ENCODE measurements around the gene SOX6.

Gene SOX6

GRCh38 chr11:16266021-16266420 is 90.3 kb downstream of the SOX6 start:
- DNase-seq (ENCODE audit: low read depth), result no peak

- no peak for DNase-seq (ENCODE audit: low read depth)
Measured at GRCh38 chr11:16265022-16265421, 91.3 kb downstream of the SOX6 start.

GRCh38 chr11:16262645-16262955 is 93.7 kb downstream of the SOX6 start:
- no peak for DNase-seq (ENCODE audit: low read depth)

DNA sequence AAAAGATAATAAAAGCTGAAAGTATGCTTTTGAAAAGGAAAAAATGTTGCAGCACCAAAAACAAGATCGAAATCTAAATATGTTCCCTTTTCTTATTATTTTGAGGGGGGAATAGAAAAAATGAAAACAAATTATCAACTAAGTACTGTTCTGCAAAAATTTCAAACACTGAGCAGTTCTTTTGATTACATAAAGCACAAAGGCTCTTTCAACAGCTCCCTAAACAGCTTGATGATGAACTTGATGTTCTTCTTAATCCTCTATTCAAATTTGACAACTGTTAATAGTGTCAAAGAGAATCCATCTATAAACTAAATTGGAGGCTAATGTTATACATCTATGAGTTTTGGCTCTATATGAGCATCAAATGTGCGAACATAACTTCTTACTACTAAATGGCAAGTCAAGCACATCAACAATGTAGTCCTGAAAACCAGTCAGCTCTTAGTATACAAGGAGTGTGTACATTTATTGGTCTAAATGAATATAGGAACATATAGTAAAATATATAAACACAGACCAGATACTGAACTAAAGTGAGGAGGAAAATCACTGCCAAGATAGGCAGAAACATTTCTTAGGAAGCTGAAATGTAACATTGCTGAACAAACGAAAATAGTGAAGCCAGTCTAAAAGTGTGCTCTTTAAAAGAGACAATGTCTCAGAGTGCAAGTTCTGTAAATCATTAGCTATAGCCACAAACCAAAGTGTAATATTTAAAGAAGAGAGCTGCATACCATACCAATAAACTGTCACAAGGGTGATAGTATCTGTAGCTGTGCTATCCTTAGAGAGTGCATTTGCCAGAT is 94.3 kb downstream of the SOX6 start:
- no peak for DNase-seq (ENCODE audit: low read depth)

DNA sequence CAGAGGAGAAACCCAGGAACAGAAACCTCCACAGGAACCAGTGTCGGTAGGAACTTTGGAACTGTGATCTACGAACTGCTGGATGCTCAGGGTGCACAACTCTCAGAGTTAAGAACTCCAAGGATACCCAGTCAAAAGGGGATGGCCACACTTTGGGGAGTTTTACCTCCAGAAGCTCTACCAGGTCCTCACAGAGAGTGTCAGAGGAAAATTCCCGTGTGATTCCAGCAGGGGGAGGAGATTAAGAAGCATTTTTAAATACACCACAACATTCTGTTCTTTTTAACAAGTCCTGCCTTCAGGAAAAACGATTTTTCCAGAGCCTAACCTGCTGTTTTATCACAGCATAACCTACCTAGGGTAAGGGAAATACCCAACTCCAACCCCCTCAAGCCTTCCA is 104.0 kb downstream of the SOX6 start:
- DNase-seq (ENCODE audit: low read depth), result no peak

GRCh38 chr11:16248248-16248647 is 108.1 kb downstream of the SOX6 start:
- no peak for DNase-seq (ENCODE audit: low read depth)

- no peak for DNase-seq (ENCODE audit: low read depth)
Measured at GRCh38 chr11:16242806-16243205, 113.5 kb downstream of the SOX6 start.

- no peak for DNase-seq (ENCODE audit: low read depth)
Measured at GRCh38 chr11:16240687-16241086, 115.7 kb downstream of the SOX6 start.

- no peak for DNase-seq (ENCODE audit: low read depth)
Measured at GRCh38 chr11:16239141-16240105, 116.9 kb downstream of the SOX6 start.

DNA sequence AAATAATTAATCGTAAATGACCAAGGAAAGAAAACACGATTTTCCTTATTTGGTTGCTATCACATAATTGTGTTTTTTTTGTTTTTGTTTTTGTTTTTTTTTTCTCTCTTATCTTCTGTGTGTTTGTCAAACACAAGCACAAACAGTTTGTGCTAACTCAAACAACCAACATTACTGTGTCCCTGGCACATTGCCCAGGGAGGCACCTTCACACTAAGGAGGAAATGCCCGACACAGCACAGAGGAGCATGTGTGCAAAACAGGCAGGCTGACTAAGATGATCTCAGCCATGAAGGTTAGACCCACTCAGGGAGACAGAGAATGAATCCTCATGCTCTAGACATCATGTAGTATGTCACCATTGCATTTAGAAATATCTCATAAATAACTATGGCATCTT is 130.1 kb downstream of the SOX6 start:
- no peak for DNase-seq (ENCODE audit: low read depth)

DNA sequence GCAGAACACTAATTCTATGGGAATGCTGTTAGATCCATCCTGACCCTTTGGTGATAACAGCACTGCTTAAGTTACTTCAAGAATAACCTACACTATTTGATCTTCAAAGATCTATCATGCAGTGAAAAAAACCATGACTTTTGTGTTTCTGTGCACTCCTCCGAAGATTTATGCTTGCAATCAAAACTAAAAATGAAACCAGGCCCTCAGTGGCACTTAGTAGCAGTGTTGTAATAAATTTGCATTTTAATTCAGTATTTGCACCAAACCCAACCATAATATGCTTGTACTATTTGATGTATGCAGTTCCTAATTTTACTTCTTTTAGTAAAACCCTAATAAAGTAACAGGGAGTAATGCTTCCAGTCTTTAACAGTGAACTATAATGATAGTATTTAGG is 130.7 kb downstream of the SOX6 start:
- DNase-seq (ENCODE audit: low read depth), result no peak

DNA sequence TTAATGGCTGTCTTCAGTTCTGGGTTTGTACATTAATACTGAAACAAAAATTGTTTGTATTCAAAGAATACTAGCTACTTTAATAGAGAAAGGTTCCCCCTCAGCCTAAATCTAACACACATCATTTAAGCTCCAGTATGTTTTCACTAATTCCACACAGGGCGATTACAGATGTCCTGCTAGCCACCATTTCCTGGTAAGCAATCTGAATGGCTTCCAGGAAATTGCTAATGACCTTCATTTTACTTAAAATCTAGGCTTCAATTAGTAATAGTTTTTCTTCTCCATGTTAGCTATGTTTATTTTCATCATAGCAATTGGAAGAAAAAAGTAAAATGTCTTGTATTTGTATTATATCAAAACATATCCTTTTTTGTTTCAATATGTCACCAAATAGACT is 132.8 kb downstream of the SOX6 start:
- DNase-seq (ENCODE audit: low read depth), result no peak

DNA sequence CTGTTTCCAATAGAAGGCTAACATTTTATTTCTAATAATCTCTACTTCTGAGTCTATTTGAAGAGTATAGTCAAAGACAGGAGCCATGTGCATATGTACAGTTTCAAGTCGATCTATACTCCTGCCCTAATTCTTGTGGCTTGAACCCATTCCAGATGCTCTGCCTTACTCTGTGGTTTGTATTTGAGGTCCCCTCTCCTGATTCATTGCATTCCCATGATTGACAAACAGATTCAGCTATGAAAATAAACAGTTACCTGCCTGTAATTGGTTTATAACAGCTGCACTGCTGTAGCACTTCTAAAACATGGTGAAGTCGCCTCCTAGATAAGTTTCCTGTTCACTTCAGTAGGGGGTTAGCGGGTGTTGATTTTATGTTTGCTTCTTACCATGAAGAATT is 138.7 kb downstream of the SOX6 start:
- DNase-seq (ENCODE audit: low read depth), result no peak

DNA sequence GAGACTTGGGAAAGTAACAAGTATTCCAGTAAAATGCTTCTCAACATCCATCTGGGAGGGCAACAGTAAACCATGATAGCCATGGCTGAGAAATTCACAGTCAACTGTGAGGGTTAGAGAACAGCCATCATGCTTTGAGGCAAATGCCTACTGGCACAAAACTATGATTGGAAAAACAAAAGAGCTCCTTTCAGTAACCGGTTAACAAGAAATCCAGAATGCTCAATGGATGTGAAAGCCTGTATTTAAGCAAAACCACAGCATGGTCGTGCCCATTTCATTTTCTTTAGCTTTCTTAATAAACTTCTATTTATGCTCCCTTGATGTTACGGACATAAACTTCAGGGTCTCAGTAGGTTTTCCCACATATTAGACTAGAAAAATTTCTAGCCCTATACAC is 139.5 kb downstream of the SOX6 start:
- DNase-seq (ENCODE audit: low read depth), result no peak

DNA sequence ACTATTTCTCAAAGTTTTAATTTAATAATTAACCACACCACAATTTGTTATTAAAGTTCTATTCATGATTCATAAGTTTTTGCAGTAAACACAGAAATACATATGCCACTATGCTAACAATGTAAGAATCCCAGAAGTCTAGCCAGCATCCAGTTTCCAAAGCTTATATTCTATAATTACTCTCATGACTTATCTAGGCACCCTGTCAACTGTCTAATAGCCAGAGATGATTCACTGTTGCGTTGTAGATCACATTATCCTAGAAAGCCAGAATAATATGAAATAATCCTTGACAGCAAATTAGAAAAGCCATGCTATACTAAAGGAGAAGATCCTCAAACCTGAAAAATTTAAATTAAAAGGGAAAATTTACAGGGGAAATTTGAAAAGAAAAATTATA is 141.0 kb downstream of the SOX6 start:
- no peak for DNase-seq (ENCODE audit: low read depth)

GRCh38 chr11:16211407-16211806 is 144.9 kb downstream of the SOX6 start:
- no peak for DNase-seq (ENCODE audit: low read depth)

DNA sequence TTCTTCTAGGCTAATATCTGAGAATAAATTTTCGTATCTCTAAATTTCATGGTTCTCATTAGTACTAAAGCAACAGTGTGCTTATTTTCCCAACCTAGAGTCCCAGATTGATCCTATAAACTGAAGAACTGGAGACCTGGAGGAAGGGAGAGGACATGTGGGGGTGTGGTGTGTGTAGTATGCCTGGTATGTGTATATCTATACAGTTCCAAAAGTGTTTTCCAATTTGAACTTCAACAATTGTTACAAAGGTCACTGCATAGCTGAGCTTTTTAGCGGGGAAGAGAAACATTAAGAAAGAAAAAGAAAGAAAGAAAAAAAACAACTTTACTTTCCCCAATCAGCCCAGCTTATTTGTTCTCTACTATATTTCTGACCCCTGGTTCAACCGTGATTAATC is 152.1 kb downstream of the SOX6 start:
- no peak for DNase-seq (ENCODE audit: low read depth)

DNA sequence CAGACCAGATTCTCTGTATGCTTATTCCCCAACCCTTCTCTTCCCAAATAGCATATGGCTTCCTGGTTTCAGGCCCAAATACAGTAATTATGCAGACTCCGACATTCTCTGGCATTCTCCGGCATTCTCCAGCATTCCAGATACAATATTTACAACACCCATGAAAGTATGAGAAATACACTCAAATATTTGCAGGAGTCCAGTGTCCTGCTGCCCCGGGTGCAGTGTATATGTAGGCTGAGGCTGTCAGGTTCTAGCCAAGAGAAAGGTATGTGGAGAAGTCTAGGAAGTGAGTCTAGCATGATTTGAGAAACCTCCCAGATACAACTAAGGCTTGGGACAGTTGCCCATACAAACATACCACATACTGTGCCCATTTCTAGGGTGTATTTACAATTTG is 160.7 kb downstream of the SOX6 start:
- no peak for DNase-seq (ENCODE audit: low read depth)

DNA sequence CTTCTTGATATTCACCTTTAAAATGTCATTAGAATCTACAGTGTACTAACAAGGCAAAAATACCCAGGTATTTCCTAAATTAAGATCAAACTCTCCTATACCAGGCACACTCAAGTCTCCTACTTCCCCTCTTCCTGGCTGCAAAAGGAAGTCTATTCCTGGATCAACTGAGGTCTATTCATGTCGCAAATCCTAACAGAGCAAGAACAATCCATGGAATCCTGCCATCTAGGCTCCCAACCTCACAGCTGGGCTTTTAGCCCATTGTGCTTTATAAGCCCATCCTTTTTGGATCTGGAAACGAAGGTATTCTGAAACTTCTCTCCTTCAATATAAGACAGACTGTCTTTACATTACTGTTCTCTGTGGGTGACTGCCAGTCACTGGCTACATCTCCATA is 161.8 kb downstream of the SOX6 start:
- no peak for DNase-seq (ENCODE audit: low read depth)

GRCh38 chr11:16193897-16194381 is 162.4 kb downstream of the SOX6 start:
- no peak for DNase-seq (ENCODE audit: low read depth)

DNA sequence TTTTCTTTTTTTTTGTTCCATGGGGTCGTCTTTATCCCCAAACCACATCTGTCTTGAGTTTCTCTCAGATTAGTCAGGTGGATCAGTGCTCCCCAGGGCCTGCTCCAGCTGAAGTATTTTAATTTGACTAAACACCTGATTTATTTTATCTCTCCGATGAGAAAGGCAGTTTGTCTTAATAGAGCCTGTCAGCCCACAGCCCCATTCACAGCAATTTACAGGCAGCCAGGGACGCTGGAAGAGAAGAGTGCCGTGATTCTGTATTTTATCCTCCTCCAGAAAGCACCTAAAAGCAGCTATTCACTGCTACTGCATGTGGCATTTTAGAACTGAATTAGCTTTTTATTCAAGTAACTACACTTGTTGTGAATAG is 164.5 kb downstream of the SOX6 start:
- no peak for DNase-seq (ENCODE audit: low read depth)

DNA sequence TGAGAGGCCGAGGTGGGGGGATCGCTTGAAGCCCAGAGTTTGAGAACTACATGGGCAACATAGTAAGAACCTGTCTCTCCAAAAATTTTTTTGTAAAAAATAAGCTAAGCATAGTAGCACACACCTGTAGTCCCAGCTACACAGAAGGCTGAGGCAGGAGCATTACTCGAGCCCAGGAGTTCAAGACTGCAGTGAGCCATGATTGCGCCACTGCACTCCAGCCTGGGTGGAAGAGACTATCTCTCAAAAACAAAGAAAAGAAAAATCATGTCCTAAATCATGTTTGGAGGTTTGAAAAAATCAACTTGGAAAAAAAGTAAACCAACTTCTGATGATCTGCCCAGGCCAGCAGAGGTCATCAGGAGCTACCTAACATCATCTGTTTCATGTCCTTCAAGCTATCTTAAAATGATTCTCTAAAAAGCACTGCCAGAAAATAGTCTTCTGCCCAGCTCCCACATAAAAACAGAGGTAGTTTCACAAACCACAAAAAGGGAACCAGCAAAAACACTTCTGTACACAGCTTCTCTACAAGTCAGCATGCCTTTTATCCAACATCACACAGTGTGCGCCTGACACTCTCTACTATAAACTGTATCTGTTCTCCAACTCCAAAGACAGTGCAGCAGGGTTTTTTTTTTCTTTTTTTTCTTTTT is 165.0 kb downstream of the SOX6 start:
- no peak for DNase-seq (ENCODE audit: low read depth)

- DNase-seq (ENCODE audit: low read depth), result no peak
Measured at GRCh38 chr11:16186680-16187079, 169.7 kb downstream of the SOX6 start.
